Heart right ventricle (tissue), 16 donors: Measurements from ENCODE around the gene PNLIPRP2. TPM values are rescaled to one million over a fixed set of nuclear protein-coding genes. Genes with fewer than 3 reads are reported as not detected.
A peak's percentile ranks its signal among the peaks of the same experiment; 100 is the strongest.

Experiments
- ATAC-seq, 8 donors: fragments of 200-7000 bp; cut with Tn5 transposase; one replicate each; pipeline ENCODE4 v1.9.1; 2020; ENCODE audit warnings: mild to moderate bottlenecking in 8 of 8, moderate library complexity in 8 of 8, moderate number of reproducible peaks in 1 of 8
- DNase-seq, 2 donors: peaks; one replicate each; pipeline ENCODE4 v3.0.0-alpha.2; 2020
- H3K27ac ChIP-seq, 10 donors: fragments of 200-600 bp; sonication (generic) in 2 of 10; one replicate each; pipeline versions ENCODE4 v1.5.0 to v1.8.0; 2020 to 2022; ENCODE audit warnings: mild to moderate bottlenecking in 3 of 10
- H3K27me3 ChIP-seq, 7 donors: fragments of 200-600 bp; one replicate each; pipeline ENCODE4 v1.8.0; 2021 to 2022; ENCODE audit warnings: mild to moderate bottlenecking in 2 of 7
- H3K36me3 ChIP-seq, 9 donors: fragments of 200-600 bp; sonication (generic) in 1 of 9; one replicate each; pipeline versions ENCODE4 v1.5.0 to v1.8.0; 2020 to 2022; ENCODE audit warnings: mild to moderate bottlenecking in 2 of 9
- H3K4me1 ChIP-seq, 9 donors: fragments of 200-600 bp; sonication (generic) in 1 of 9; one replicate each; pipeline versions ENCODE4 v1.5.0 to v1.8.0; 2020 to 2022; ENCODE audit warnings: mild to moderate bottlenecking in 4 of 9
- H3K4me3 ChIP-seq, 10 donors: fragments of 200-600 bp; sonication (generic) in 2 of 10; one replicate each; pipeline versions ENCODE4 v1.5.0 to v1.8.0; 2020 to 2022; ENCODE audit warnings: mild to moderate bottlenecking in 7 of 10, moderate library complexity in 2 of 10
- H3K9me3 ChIP-seq, 11 donors: fragments of 200-600 bp in 10 of 11; sonication (generic) in 2 of 11; one replicate each; pipeline versions ENCODE4 v1.5.0 to v1.8.0; 2013 to 2022; ENCODE audit warnings: mild to moderate bottlenecking in 2 of 11, control low read depth in 1 of 11, moderate library complexity in 1 of 11
- CTCF ChIP-seq, 9 donors: fragments of 200-600 bp; sonication (generic) in 2 of 9; IDR thresholded peaks; one replicate each; pipeline versions ENCODE4 v1.5.0 to v1.8.0; 2021 to 2022; ENCODE audit warnings: antibody characterized with exemption in 9 of 9, mild to moderate bottlenecking in 5 of 9, moderate library complexity in 1 of 9
- WGBS, 2 donors: extraction: QIAGEN DNeasy Blood & Tissue Kit; methylation state at CpG; one replicate each; pipeline ENCODE4 v1.1.7; 2013; ENCODE audit warnings: inconsistent platforms in 1 of 2; 5-methylcytosine and 5-hydroxymethylcytosine counted together
- intact Hi-C, 10 donors: fragments of 100-400 bp; cut with DNase I; formaldehyde crosslinking; loops; one replicate each; pipeline versions ENCODE4 v1.11.1 to v1.14.2; 2022
- long read RNA-seq, 3 donors: library from polyadenylated mRNA; unstranded; transcript quantifications; one replicate each; pipeline ENCODE4 v2.0.0, GENCODE V29; 2020 to 2021
- polyA plus RNA-seq, 2 donors: library from polyadenylated mRNA; stranded (reverse); fragments of 200-250 nt; gene quantifications; one replicate each; pipeline ENCODE4 v1.2.3, GENCODE V29; 2013
- total RNA-seq, 10 donors: library from RNA; stranded (reverse); fragmentation: NEBNext Ultra II Directional in 3 of 10; extraction: Animal tissue kit (Norgen Biotek cat#: 25700) in 3 of 10; gene quantifications; one replicate each; pipeline versions ENCODE4 v1.2.1 to v1.2.4, GENCODE V29; 2021 to 2023
- donor health status: Arrhythmogenic right ventricular cardiomyopathy.
- donor health status: ischemic (EF 13 %, LVEDD 7.1; RV severe dilation, severe dysfunction).
- donor health status: healthy with polysubstance abuse.
- donor health status: DM: no; HTN: yes; CAD: no.
- donor health status: DM: no; HTN: no; CAD: no.
- donor health status: ischemic (EF 25% LVEDD 6.9; RV normal size, moderate dysfunction).
- donor health status: ischemic (EF 25% LVEDD 5.7; RV mildly dilated, moderate dysfunction).
- donor health status: healthy.
- donor health status: DM: yes; HTN: yes; CAD: no.
- donor health status: Ischemic cardiomyopathy.
- donor health status: ischemic (EF 35%, LVEDD 5.7; RV mildly dilated, moderate dysfunction).
- donor health status: nonischemic (EF 11% LVEDD 7.7; RV severe dilation, severe dysfunction).
- donor health status: DM: yes; HTN: yes; CAD: no.
- donor health status: PGD.
- donor health status: ischemic (EF 29% LVEDD 5.4; RV normal size, mild dysfunction).
- donor health status: nonischemic (EF 23%, LVEDD 6.1; RV moderate dilation, normal function).

Gene PNLIPRP2
- total RNA-seq (not detected), polyA plus RNA-seq (under 1 TPM in 1 of 2 donors, not detected in 1; 0.20 TPM)
- long read RNA-seq, donor 1: 0 reads
- long read RNA-seq, donor 2: 0 reads
- long read RNA-seq, donor 3: 0 reads

GRCh38 chr10:116620423-116621400, at the start of gene PNLIPRP2:
PNLIPRP2 (plus strand) TSS chr10:116620953.
- H3K27me3 ChIP-seq: peaks cover 0 to 29% (median 16%) of the 10 kb centered on the region in 7 donors
- intact Hi-C loops: no loop called here
- no peak for DNase-seq
- H3K36me3 ChIP-seq: no peaks in the 10 kb centered on the region
- H3K4me3 ChIP-seq: no peak within 1 kb of the TSS
- peak in 3 of 8 donors; percentile 17 to 42 (median 20) for ATAC-seq
- WGBS, 2 donors: 68 to 75% methylated on average over 20 of the region's 20 CpGs
- no peak within 1 kb of the TSS for H3K27ac ChIP-seq
- no peaks in the 10 kb centered on the region for H3K4me1 ChIP-seq
- TF ChIP-seq CTCF (IDR thresholded peaks at IDR 0.05): no peak
- peaks cover 0 to 3% (median 0%) of the 10 kb centered on the region in 11 donors for H3K9me3 ChIP-seq

GRCh38 chr10:116574797-116575196, 46.0 kb upstream of the PNLIPRP2 start:
- Histone ChIP-seq H3K4me3 (no peak overlapping the region), H3K27ac (no peak overlapping the region), H3K36me3 (no peaks in the 10 kb centered on the region), H3K27me3 (peaks cover 0 to 15% (median 0%) of the 10 kb centered on the region in 7 donors), H3K4me1 (no peaks in the 10 kb centered on the region), H3K9me3 (no peaks in the 10 kb centered on the region)
- ATAC-seq: no peak
- WGBS, 2 donors: 72 to 78% methylated on average over 3 of the region's 3 CpGs
- no peak for DNase-seq
- intact Hi-C loops: no loop called here
- no peak for TF ChIP-seq CTCF (IDR thresholded peaks at IDR 0.05)

GRCh38 chr10:116587878-116588591, 32.7 kb upstream of the PNLIPRP2 start:
- peaks cover 0 to 2% (median 0%) of the 10 kb centered on the region in 7 donors for H3K27me3 ChIP-seq
- TF ChIP-seq CTCF (IDR thresholded peaks at IDR 0.05): no peak
- no peak for DNase-seq
- no peak overlapping the region for H3K4me3 ChIP-seq
- 83 to 89% methylated on average over 8 of the region's 8 CpGs for WGBS, 2 donors
- no peak overlapping the region for H3K27ac ChIP-seq
- intact Hi-C loops: no loop called here
- no peaks in the 10 kb centered on the region for H3K36me3 ChIP-seq
- H3K4me1 ChIP-seq: no peaks in the 10 kb centered on the region
- H3K9me3 ChIP-seq: peaks cover 0 to 7% (median 0%) of the 10 kb centered on the region in 11 donors
- no peak for ATAC-seq

GRCh38 chr10:116588995-116589394, 31.8 kb upstream of the PNLIPRP2 start:
- Histone ChIP-seq H3K4me3 (no peak overlapping the region), H3K9me3 (peaks cover 0 to 7% (median 0%) of the 10 kb centered on the region in 11 donors), H3K27ac (no peak overlapping the region), H3K27me3 (peaks cover 0 to 2% (median 0%) of the 10 kb centered on the region in 7 donors), H3K4me1 (no peaks in the 10 kb centered on the region), H3K36me3 (no peaks in the 10 kb centered on the region)
- ATAC-seq (no peak), DNase-seq (no peak)
- 80 to 84% methylated on average over 2 of the region's 2 CpGs for WGBS, 2 donors
- TF ChIP-seq CTCF (IDR thresholded peaks at IDR 0.05): no peak
- intact Hi-C loops: no loop called here
